NCI-H2029 treated with DMSO at 0.1 percent for 48 hours (cell line): ENCODE data around the gene L3MBTL3.

Experiments used
- DNase-seq: peaks from one replicate; lab custom pipeline; 2025; lab: John Stamatoyannopoulos, UW

The L3MBTL3 gene

GRCh38 chr6:130185658-130186057 lies 167.3 kb downstream of the L3MBTL3 start:
- DNase-seq: no peak

GRCh38 chr6:130187335-130188206 lies 169.2 kb downstream of the L3MBTL3 start:
- DNase-seq: no peak

- no peak for DNase-seq
These were observed 170.0 kb downstream of the L3MBTL3 start for GRCh38 chr6:130188207-130188899.

- DNase-seq: no peak
These were observed 171.4 kb downstream of the L3MBTL3 start for GRCh38 chr6:130189531-130190397.
